DLD1 (cell line): ENCODE data around the gene PDAP1.
"Not testable (repeated sequence)": the region's sequence is repeated elsewhere in the genome, so short reads cannot be mapped to it uniquely, and the experiment has no call there.

Source experiments
- in situ Hi-C: cut with HindIII; loops from 2 replicates; pipeline ENCODE4 v1.10.0; 2017; ENCODE audit warnings: low sequenced_read_pairs

Gene PDAP1

GRCh38 chr7:99397297-99397983 lies 11.0 kb downstream of the PDAP1 start:
- in situ Hi-C loops = no loop called here

GRCh38 chr7:99396418-99397296 lies 11.7 kb downstream of the PDAP1 start:
- in situ Hi-C loops = no loop called here

GRCh38 chr7:99395616-99396327 lies 12.6 kb downstream of the PDAP1 start:
- in situ Hi-C loops = no loop called here

GRCh38 chr7:99394188-99394502 lies 14.3 kb downstream of the PDAP1 start:
- in situ Hi-C loops = no loop called here

GRCh38 chr7:99393355-99394187 lies 14.8 kb downstream of the PDAP1 start:
- in situ Hi-C loops = no loop called here

- in situ Hi-C loops = no loop called here
Observed at GRCh38 chr7:99392659-99393354, 15.6 kb downstream of the PDAP1 start.

- in situ Hi-C loops = no loop called here
Observed at GRCh38 chr7:99392046-99392445, 16.4 kb downstream of the PDAP1 start.

GRCh38 chr7:99390941-99391602 lies 17.3 kb downstream of the PDAP1 start:
- in situ Hi-C loops = no loop called here

- in situ Hi-C loops = no loop called here
Observed at GRCh38 chr7:99389772-99390171, 18.6 kb downstream of the PDAP1 start.

- in situ Hi-C loops = no loop called here
Observed at GRCh38 chr7:99387912-99388311, 20.5 kb downstream of the PDAP1 start.

- in situ Hi-C loops = not testable (repeated sequence)
Observed at GRCh38 chr7:99387239-99387635, 21.2 kb downstream of the PDAP1 start.

- in situ Hi-C loops = no loop called here
Observed at GRCh38 chr7:99386584-99387238, 21.7 kb downstream of the PDAP1 start.

- in situ Hi-C loops = no loop called here
Observed at GRCh38 chr7:99385564-99385963, 22.8 kb downstream of the PDAP1 start.

- in situ Hi-C loops = no loop called here
Observed at GRCh38 chr7:99384523-99384922, 23.9 kb downstream of the PDAP1 start.

GRCh38 chr7:99383791-99384370 lies 24.5 kb downstream of the PDAP1 start:
- in situ Hi-C loops = no loop called here

- in situ Hi-C loops = no loop called here
Observed at GRCh38 chr7:99383203-99383602, 25.2 kb downstream of the PDAP1 start.

GRCh38 chr7:99381664-99382075 lies 26.7 kb downstream of the PDAP1 start:
- in situ Hi-C loops = no loop called here

GRCh38 chr7:99380823-99381663 lies 27.4 kb downstream of the PDAP1 start:
- in situ Hi-C loops = no loop called here
